DMS153 treated with DMSO at 0.1 percent for 48 hours (cell line): ENCODE results near the gene APOA1.

Source experiments
- DNase-seq: peaks from one replicate; lab custom pipeline; 2025; ENCODE audit not compliant: unreplicated experiment; lab: John Stamatoyannopoulos, UW

APOA1 gene

GRCh38 chr11:116791002-116791812, 46.2 kb downstream of the APOA1 start:
- DNase-seq: peak; percentile 49

GRCh38 chr11:116790167-116791001, 47.0 kb downstream of the APOA1 start:
- DNase-seq: no peak

- no peak for DNase-seq
These were observed 48.4 kb downstream of the APOA1 start for GRCh38 chr11:116788975-116789374.

GRCh38 chr11:116788534-116788933, 48.9 kb downstream of the APOA1 start:
- DNase-seq: no peak

DNA sequence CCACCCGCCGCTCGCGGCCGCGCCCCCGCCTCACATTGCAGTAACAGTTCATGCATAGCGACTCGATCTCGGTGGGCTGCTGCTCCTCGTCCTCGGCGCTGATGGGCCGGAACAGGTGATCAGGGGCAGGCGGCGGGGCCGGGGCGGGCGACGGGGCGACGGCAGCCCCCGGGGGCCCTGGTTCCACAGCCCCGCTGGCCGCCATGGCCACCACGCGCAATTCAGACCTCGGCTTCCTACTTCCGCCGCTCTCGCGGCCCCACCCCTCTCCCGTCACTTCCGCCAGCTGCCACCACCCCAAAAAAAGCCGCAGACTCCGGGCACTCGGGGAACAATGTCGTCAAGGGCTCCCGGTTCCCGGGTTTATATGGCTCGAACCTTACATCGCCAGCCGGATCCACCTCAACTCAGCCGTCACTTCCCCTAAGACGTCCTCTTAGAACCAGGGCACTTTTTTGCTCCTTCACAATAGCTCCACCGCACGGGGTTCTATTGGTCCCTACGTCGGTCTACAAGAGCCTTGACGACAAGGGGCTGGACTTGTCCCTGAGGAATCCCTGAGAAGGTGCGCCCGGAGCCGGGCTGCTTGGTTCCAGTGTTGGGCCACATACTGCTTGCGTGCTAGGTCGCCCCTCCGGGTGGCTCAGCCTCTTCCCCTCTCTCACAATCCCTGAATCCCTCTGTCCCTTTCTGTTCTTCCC, 49.5 kb downstream of the APOA1 start, which contains the start of gene ZPR1:
TSS of gene ZPR1 (minus strand) at position 238 of the 701 bp plus-strand sequence. CDS start at position 205, 33 bp downstream.
- DNase-seq: peak; percentile 53

DNA sequence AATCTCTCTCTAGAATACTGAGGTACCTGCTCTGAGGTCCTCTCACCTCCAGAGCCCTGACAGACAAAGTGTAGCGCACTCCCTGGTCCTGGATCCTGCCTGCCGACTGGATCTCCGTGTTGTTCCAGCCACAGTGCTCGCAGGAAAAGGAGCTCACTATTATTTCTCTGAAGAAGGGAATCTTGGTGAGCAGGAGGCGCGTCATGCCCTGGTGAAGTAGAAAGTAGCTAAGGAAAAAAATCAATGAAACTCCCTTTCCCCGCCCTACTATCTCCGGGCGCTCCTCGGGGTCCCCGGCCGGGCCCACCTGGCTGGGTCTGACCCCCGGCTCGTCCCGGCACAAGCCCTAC, 50.0 kb downstream of the APOA1 start:
- DNase-seq: no peak

DNA sequence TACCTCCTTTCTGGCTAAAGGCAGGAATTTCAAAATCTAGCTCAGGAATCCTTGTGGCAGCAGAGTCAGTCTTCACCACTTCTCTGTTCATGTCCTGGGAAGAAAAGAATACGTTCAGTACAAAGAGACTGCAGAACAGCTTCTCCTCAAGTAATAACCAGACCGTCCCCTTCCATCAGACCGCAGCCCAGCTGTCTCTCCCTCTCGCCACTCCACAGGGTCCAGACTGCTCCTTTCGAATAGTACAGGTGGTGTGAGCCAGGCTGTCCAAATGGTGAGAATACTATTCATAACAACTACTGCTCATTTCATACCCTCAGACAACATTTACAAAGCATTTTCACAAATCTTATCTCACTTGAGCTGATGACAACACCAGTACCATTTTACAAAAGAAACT, 50.5 kb downstream of the APOA1 start:
- no peak for DNase-seq

GRCh38 chr11:116786326-116786725, 51.1 kb downstream of the APOA1 start:
- no peak for DNase-seq
